ENCODE data around the gene PTPRT. TPM values are rescaled to one million over a fixed set of nuclear protein-coding genes. Genes with fewer than 3 reads are reported as not detected.

The PTPRT gene
- total RNA-seq, 6 experiments from 2014 or later = not detected

GRCh38 chr20:43187476-43188233 is 2.1 kb downstream of the PTPRT start:
- TF ChIP-seq CTCF (IDR thresholded peaks at IDR 0.05) = peak; percentile 98
- peak; percentile 52 for DNase-seq
- Mint-ChIP-seq H3K4me1 (ENCODE audit: low read depth) (peaks cover 9% of the 10 kb centered on the region), H3K4me3 (no peak overlapping the region), H3K36me3 (ENCODE audit: low read depth) (no peaks in the 10 kb centered on the region), H3K27ac (no peak overlapping the region), H3K27me3 (ENCODE audit: insufficient read depth) (peaks cover 37% of the 10 kb centered on the region), H3K9me3 (no peaks in the 10 kb centered on the region)

- TF ChIP-seq CTCF (IDR thresholded peaks at IDR 0.05) = no peak
- no peak overlapping the region for H3K4me3 Mint-ChIP-seq
- peaks cover 9% of the 10 kb centered on the region for H3K4me1 Mint-ChIP-seq (ENCODE audit: low read depth)
- H3K27me3 Mint-ChIP-seq (ENCODE audit: insufficient read depth) = peaks cover 35% of the 10 kb centered on the region
- no peaks in the 10 kb centered on the region for H3K36me3 Mint-ChIP-seq (ENCODE audit: low read depth)
- H3K27ac Mint-ChIP-seq = no peak overlapping the region
- no peaks in the 10 kb centered on the region for H3K9me3 Mint-ChIP-seq
- no peak for DNase-seq
Observed at GRCh38 chr20:43186312-43186711, 3.4 kb downstream of the PTPRT start.

- peaks cover 31% of the 10 kb centered on the region for H3K27me3 Mint-ChIP-seq (ENCODE audit: insufficient read depth)
- no peak overlapping the region for H3K27ac Mint-ChIP-seq
- DNase-seq = no peak
- peaks cover 9% of the 10 kb centered on the region for H3K4me1 Mint-ChIP-seq (ENCODE audit: low read depth)
- H3K9me3 Mint-ChIP-seq = no peaks in the 10 kb centered on the region
- no peak overlapping the region for H3K4me3 Mint-ChIP-seq
- TF ChIP-seq CTCF (IDR thresholded peaks at IDR 0.05) = no peak
- H3K36me3 Mint-ChIP-seq (ENCODE audit: low read depth) = no peaks in the 10 kb centered on the region
Observed at GRCh38 chr20:43185901-43186300, 3.8 kb downstream of the PTPRT start.

GRCh38 chr20:43183536-43184070 is 6.1 kb downstream of the PTPRT start:
- Mint-ChIP-seq H3K4me1 (ENCODE audit: low read depth) (peaks cover 9% of the 10 kb centered on the region), H3K4me3 (no peak overlapping the region), H3K9me3 (no peaks in the 10 kb centered on the region), H3K36me3 (ENCODE audit: low read depth) (no peaks in the 10 kb centered on the region), H3K27ac (no peak overlapping the region), H3K27me3 (ENCODE audit: insufficient read depth) (peaks cover 23% of the 10 kb centered on the region)
- no peak for DNase-seq
- TF ChIP-seq CTCF (IDR thresholded peaks at IDR 0.05) = no peak

- H3K4me3 Mint-ChIP-seq = no peak overlapping the region
- H3K27me3 Mint-ChIP-seq (ENCODE audit: insufficient read depth) = peaks cover 2% of the 10 kb centered on the region; the same call in 1 of the 2 replicates
- no peaks in the 10 kb centered on the region for H3K4me1 Mint-ChIP-seq (ENCODE audit: low read depth)
- DNase-seq = no peak
- H3K27ac Mint-ChIP-seq = no peak overlapping the region
- TF ChIP-seq CTCF (IDR thresholded peaks at IDR 0.05) = no peak
- H3K9me3 Mint-ChIP-seq = peaks cover 11% of the 10 kb centered on the region; the same call in 1 of the 2 replicates
- H3K36me3 Mint-ChIP-seq (ENCODE audit: low read depth) = no peaks in the 10 kb centered on the region
Observed at GRCh38 chr20:43178080-43178479, 11.6 kb downstream of the PTPRT start.
